ENCODE measurements around the gene SH3RF3.

GRCh38 chr2:109218792-109219126 is 89.8 kb downstream of the SH3RF3 start:
- TF ChIP-seq POLR2A (IDR thresholded peaks at IDR 0.05) (no peak), CTCF (IDR thresholded peaks at IDR 0.05) (no peak), POLR2AphosphoS5 (IDR thresholded peaks at IDR 0.05) (no peak)
